Activated T-cell treated with anti-CD3 and anti-CD28 coated beads, Interleukin-2, amount 50 U/mL, for 4 hours (primary cell): Measurements from ENCODE around the gene TNFRSF4. TPM values are rescaled to one million over a fixed set of nuclear protein-coding genes. Genes with fewer than 3 reads are reported as not detected.
"Not testable (repeated sequence)": the region's sequence is repeated elsewhere in the genome, so short reads cannot be mapped to it uniquely, and the experiment has no call there.

Experiments used
- ATAC-seq, 2 donors: fragments of 200-7000 bp; cut with Tn5 transposase; one replicate each; pipeline ENCODE4 v1.10.0; 2021
- DNase-seq: peaks from one replicate; pipeline ENCODE4 v3.0.0-alpha.2; 2020
- H3K27me3 Mint-ChIP-seq: one replicate; pipeline ENCODE4 v1.8.0; 2021; ENCODE audit warnings: low read depth, mixed read lengths
- H3K36me3 Mint-ChIP-seq: one replicate; pipeline ENCODE4 v1.8.0; 2022; ENCODE audit warnings: mixed read lengths; ENCODE audit not compliant: insufficient read depth
- H3K4me1 Mint-ChIP-seq: one replicate; pipeline ENCODE4 v1.8.0; 2021; ENCODE audit warnings: low read depth, mixed read lengths
- H3K4me3 Mint-ChIP-seq: one replicate; pipeline ENCODE4 v1.8.0; 2021; ENCODE audit warnings: mild to moderate bottlenecking, moderate library complexity, mixed read lengths
- H3K9me3 Mint-ChIP-seq: one replicate; pipeline ENCODE4 v1.8.0; 2021; ENCODE audit warnings: mixed read lengths
- total RNA-seq, 3 donors: library from RNA; stranded (reverse); gene quantifications; one replicate each; pipeline ENCODE4 v1.2.1, GENCODE V29; 2021

The TNFRSF4 gene
- total RNA-seq, 3 donors from 2014 or later, result 480 to 735 (median 495) TPM

- H3K4me3 Mint-ChIP-seq, result no peak overlapping the region
These were observed 30.7 kb downstream of the TNFRSF4 start for GRCh38 chr1:1183221-1183747.

GRCh38 chr1:1182491-1183220, 31.3 kb downstream of the TNFRSF4 start:
- H3K9me3 Mint-ChIP-seq, result no peaks in the 10 kb centered on the region
- DNase-seq, result no peak
- H3K4me3 Mint-ChIP-seq, result no peak overlapping the region
- H3K4me1 Mint-ChIP-seq, result peaks cover 3% of the 10 kb centered on the region
- peaks cover 12% of the 10 kb centered on the region for H3K27me3 Mint-ChIP-seq
- ATAC-seq, result no peak
- no peaks in the 10 kb centered on the region for H3K36me3 Mint-ChIP-seq

More at GRCh38 chr1:1183221-1183747, 30.7 kb downstream of the TNFRSF4 start:
- no peaks in the 10 kb centered on the region for H3K9me3 Mint-ChIP-seq
- no peaks in the 10 kb centered on the region for H3K36me3 Mint-ChIP-seq
- no peak for DNase-seq
- peaks cover 12% of the 10 kb centered on the region for H3K27me3 Mint-ChIP-seq
- H3K4me1 Mint-ChIP-seq, result peaks cover 3% of the 10 kb centered on the region
- no peak for ATAC-seq

- Mint-ChIP-seq H3K4me3 (no peak overlapping the region), H3K9me3 (no peaks in the 10 kb centered on the region), H3K36me3 (no peaks in the 10 kb centered on the region), H3K4me1 (peaks cover 4% of the 10 kb centered on the region), H3K27me3 (peaks cover 12% of the 10 kb centered on the region)
- DNase-seq (no peak), ATAC-seq (no peak)
These were observed 32.0 kb downstream of the TNFRSF4 start for GRCh38 chr1:1181938-1182410.

- H3K4me3 Mint-ChIP-seq, result no peak overlapping the region
- no peaks in the 10 kb centered on the region for H3K9me3 Mint-ChIP-seq
- no peaks in the 10 kb centered on the region for H3K36me3 Mint-ChIP-seq
- no peak for DNase-seq
- peaks cover 6% of the 10 kb centered on the region for H3K4me1 Mint-ChIP-seq
- no peak for ATAC-seq
- peaks cover 15% of the 10 kb centered on the region for H3K27me3 Mint-ChIP-seq
These were observed 32.6 kb downstream of the TNFRSF4 start for GRCh38 chr1:1181129-1181937.

- Mint-ChIP-seq H3K9me3 (no peaks in the 10 kb centered on the region), H3K4me3 (no peak overlapping the region), H3K36me3 (no peaks in the 10 kb centered on the region), H3K27me3 (peaks cover 15% of the 10 kb centered on the region), H3K4me1 (peaks cover 6% of the 10 kb centered on the region)
- no peak for ATAC-seq
- no peak for DNase-seq
These were observed 33.7 kb downstream of the TNFRSF4 start for GRCh38 chr1:1179983-1180861.

GRCh38 chr1:1179346-1179982, 34.5 kb downstream of the TNFRSF4 start:
- H3K4me3 Mint-ChIP-seq, result no peak overlapping the region
- H3K36me3 Mint-ChIP-seq, result no peaks in the 10 kb centered on the region
- ATAC-seq (no peak), DNase-seq (no peak)
- peaks cover 15% of the 10 kb centered on the region for H3K27me3 Mint-ChIP-seq
- peaks cover 10% of the 10 kb centered on the region for H3K4me1 Mint-ChIP-seq
- no peaks in the 10 kb centered on the region for H3K9me3 Mint-ChIP-seq

- ATAC-seq, result no peak
- peaks cover 12% of the 10 kb centered on the region for H3K4me1 Mint-ChIP-seq
- H3K36me3 Mint-ChIP-seq, result no peaks in the 10 kb centered on the region
- H3K9me3 Mint-ChIP-seq, result no peaks in the 10 kb centered on the region
- DNase-seq, result no peak
- H3K27me3 Mint-ChIP-seq, result peaks cover 15% of the 10 kb centered on the region
- no peak overlapping the region for H3K4me3 Mint-ChIP-seq
These were observed 35.1 kb downstream of the TNFRSF4 start for GRCh38 chr1:1178794-1179331.

GRCh38 chr1:1177452-1178206, 36.3 kb downstream of the TNFRSF4 start:
- Mint-ChIP-seq H3K4me1 (peaks cover 15% of the 10 kb centered on the region), H3K36me3 (no peaks in the 10 kb centered on the region), H3K9me3 (no peaks in the 10 kb centered on the region), H3K4me3 (no peak overlapping the region), H3K27me3 (peaks cover 11% of the 10 kb centered on the region)
- no peak for DNase-seq
- ATAC-seq, result no peak

- H3K4me3 Mint-ChIP-seq, result no peak overlapping the region
- peaks cover 18% of the 10 kb centered on the region for H3K4me1 Mint-ChIP-seq
- H3K9me3 Mint-ChIP-seq, result no peaks in the 10 kb centered on the region
- H3K27me3 Mint-ChIP-seq, result peaks cover 12% of the 10 kb centered on the region
- DNase-seq, result no peak
- H3K36me3 Mint-ChIP-seq, result no peaks in the 10 kb centered on the region
- ATAC-seq, result no peak
These were observed 37.0 kb downstream of the TNFRSF4 start for GRCh38 chr1:1176931-1177330.

GRCh38 chr1:1176063-1176761, 37.7 kb downstream of the TNFRSF4 start:
- peaks cover 12% of the 10 kb centered on the region for H3K27me3 Mint-ChIP-seq
- not testable (repeated sequence) for H3K36me3 Mint-ChIP-seq, H3K9me3 Mint-ChIP-seq, ATAC-seq, DNase-seq, H3K4me3 Mint-ChIP-seq
- H3K4me1 Mint-ChIP-seq, result peaks cover 18% of the 10 kb centered on the region

GRCh38 chr1:1175221-1176062, 38.5 kb downstream of the TNFRSF4 start:
- no peaks in the 10 kb centered on the region for H3K9me3 Mint-ChIP-seq
- H3K4me3 Mint-ChIP-seq, result no peak overlapping the region
- DNase-seq (no peak), ATAC-seq (no peak)
- peaks cover 18% of the 10 kb centered on the region for H3K4me1 Mint-ChIP-seq
- no peaks in the 10 kb centered on the region for H3K36me3 Mint-ChIP-seq
- H3K27me3 Mint-ChIP-seq, result peaks cover 10% of the 10 kb centered on the region
